Neutrophil (primary cell): Measurements from ENCODE around the gene PDE6B.

ENCODE experiments used
- H3K27ac ChIP-seq: fragments of 200-600 bp; sonication (generic); 2 replicates; pipeline ENCODE4 v1.5.1; 2016; ENCODE audit warnings: mild to moderate bottlenecking, moderate library complexity
- H3K27me3 ChIP-seq: fragments of 200-600 bp; sonication (generic); 2 replicates; pipeline ENCODE4 v1.6.0; 2016; ENCODE audit warnings: mild to moderate bottlenecking
- H3K36me3 ChIP-seq: fragments of 200-600 bp; sonication (generic); 2 replicates; pipeline ENCODE4 v1.5.1; 2017
- H3K4me1 ChIP-seq, 2 experiments: fragments of 200-600 bp in 1 of 2; sonication (generic) in 1 of 2; 1 replicate in 1 of 2; 2 replicates in 1 of 2; pipeline versions ENCODE4 v1.5.1 to v1.6.1; 2013 to 2016; ENCODE audit warnings: low read depth in 1 of 2, low read length in 1 of 2, mild to moderate bottlenecking in 1 of 2, moderate library complexity in 1 of 2; ENCODE audit not compliant: control insufficient read depth in 1 of 2, insufficient read depth in 1 of 2
- H3K4me3 ChIP-seq, 2 experiments: fragments of 200-600 bp in 1 of 2; sonication (generic) in 1 of 2; 1 replicate in 1 of 2; 2 replicates in 1 of 2; pipeline ENCODE4 v1.5.1; 2013 to 2016; ENCODE audit warnings: low read depth in 1 of 2, low read length in 1 of 2, mild to moderate bottlenecking in 1 of 2, moderate library complexity in 1 of 2
- H3K9me3 ChIP-seq: fragments of 200-600 bp; sonication (generic); 2 replicates; pipeline ENCODE4 v1.5.1; 2016
- TF ChIP-seq, protein P1 (sequence below): fragments of 200-600 bp; sonication (generic); IDR thresholded peaks from 2 replicates; pipeline ENCODE4 v1.5.1; 2016; ENCODE audit warnings: antibody characterized with exemption

Gene PDE6B

DNA sequence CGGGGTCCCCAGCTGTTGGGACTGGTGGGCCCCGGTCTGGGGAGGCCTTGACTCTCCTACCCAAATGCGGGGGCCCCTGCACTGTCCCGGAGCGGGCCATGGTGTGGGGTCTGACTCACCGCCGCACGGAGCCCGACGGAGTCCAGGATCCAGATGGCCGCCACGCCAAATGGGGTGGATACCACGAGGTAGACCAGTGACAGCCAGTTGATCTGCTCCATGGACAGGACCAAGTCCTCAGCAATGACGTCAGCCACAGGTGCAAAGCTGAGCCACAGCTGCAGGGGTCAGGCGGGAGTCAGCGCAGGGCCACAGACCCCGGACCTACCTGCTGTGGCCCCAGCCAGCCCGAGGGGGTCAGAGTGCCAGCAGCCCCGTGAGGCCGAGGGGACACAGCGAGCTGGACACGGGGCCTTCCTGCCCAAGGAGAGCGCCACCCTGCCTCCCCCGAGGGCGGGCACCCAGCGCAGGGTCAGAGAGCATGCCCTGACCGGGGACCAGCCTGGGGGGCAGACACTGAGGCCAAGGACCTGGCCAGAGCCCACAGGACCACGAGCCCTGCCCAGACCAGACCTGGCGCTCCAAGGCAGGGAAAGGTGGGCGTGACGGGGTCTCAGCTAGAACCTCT, 61.2 kb downstream of the PDE6B start:
- Histone ChIP-seq H3K27ac (peak overlapping the region; percentile 98), H3K4me1 (peaks cover 45 to 67% of the 10 kb centered on the region in 2 experiments), H3K27me3 (no peaks in the 10 kb centered on the region), H3K9me3 (no peaks in the 10 kb centered on the region), H3K4me3 (peak overlapping the region in 1 of 2 experiments; percentile 68), H3K36me3 (no peaks in the 10 kb centered on the region)
- TF ChIP-seq, protein P1, sequence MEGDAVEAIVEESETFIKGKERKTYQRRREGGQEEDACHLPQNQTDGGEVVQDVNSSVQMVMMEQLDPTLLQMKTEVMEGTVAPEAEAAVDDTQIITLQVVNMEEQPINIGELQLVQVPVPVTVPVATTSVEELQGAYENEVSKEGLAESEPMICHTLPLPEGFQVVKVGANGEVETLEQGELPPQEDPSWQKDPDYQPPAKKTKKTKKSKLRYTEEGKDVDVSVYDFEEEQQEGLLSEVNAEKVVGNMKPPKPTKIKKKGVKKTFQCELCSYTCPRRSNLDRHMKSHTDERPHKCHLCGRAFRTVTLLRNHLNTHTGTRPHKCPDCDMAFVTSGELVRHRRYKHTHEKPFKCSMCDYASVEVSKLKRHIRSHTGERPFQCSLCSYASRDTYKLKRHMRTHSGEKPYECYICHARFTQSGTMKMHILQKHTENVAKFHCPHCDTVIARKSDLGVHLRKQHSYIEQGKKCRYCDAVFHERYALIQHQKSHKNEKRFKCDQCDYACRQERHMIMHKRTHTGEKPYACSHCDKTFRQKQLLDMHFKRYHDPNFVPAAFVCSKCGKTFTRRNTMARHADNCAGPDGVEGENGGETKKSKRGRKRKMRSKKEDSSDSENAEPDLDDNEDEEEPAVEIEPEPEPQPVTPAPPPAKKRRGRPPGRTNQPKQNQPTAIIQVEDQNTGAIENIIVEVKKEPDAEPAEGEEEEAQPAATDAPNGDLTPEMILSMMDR = no peak

DNA sequence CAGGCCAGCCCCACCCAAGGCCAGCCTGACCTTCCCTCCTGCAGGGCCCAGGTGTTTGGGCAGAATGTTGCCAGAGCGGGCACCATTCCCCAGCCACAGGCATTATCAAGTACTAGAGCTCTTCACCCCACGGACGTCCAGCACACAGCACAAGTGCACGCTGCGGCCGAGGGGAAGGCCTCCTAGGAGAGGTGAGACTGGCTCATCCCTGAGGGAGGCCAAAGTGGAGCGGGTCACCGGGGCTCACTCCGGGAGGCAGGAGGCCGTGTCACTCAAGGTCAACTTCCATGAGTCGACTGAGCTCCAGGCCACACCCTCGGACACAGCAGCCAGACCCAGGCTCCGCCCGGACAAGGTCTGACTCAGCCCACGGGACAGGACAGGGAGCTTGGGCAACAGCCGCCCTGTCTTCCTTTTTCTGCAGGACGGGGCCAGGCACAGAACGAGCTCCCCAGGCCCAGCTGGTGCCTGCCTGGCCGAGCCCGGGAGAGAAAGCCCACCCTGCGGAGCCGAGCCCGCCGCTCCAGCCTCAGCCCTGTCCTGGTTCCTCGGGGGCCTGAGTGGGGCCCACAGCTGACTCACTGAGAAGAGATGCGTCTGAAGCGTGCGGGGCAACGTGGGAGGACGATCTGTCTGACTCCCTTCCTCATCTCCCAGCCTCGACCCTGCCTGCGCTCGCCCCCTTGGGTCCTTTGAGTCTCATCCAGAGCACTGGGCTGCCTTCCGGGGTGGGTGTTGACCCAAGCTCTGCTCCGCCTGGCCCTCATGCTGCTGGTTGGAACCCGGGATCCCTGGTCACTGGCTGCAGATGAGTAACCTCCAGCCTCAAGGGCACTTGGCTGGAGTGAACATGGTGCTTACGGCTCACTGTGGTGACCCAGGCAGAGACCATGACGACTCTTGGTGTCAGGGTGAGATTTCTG, 61.9 kb downstream of the PDE6B start:
- peak overlapping the region; percentile 61 to 68 for H3K4me3 ChIP-seq
- peaks cover 45 to 61% of the 10 kb centered on the region in 2 experiments for H3K4me1 ChIP-seq
- no peaks in the 10 kb centered on the region for H3K27me3 ChIP-seq
- TF ChIP-seq, protein P1 = no peak
- H3K36me3 ChIP-seq = no peaks in the 10 kb centered on the region
- H3K9me3 ChIP-seq = no peaks in the 10 kb centered on the region
- peak overlapping the region; percentile 98 for H3K27ac ChIP-seq

- Histone ChIP-seq H3K9me3 (no peaks in the 10 kb centered on the region), H3K27ac (peak overlapping the region; percentile 98), H3K36me3 (no peaks in the 10 kb centered on the region), H3K27me3 (no peaks in the 10 kb centered on the region), H3K4me1 (peaks cover 45 to 58% of the 10 kb centered on the region in 2 experiments), H3K4me3 (peak overlapping the region; percentile 61 to 68)
- TF ChIP-seq, protein P1 = no peak
Observed at GRCh38 chr4:687971-688853, 62.8 kb downstream of the PDE6B start.

GRCh38 chr4:688854-689681, 63.7 kb downstream of the PDE6B start, which contains the start of gene SLC49A3:
TSS of gene SLC49A3 (minus strand) at chr4:689151. CDS start at chr4:689127, 24 bp downstream.
- TF ChIP-seq, protein P1 = no peak
- peak within 1 kb of the TSS; percentile 98 for H3K27ac ChIP-seq
- H3K4me3 ChIP-seq = peak within 1 kb of the TSS; percentile 61 to 68
- no peaks in the 10 kb centered on the region for H3K36me3 ChIP-seq
- peaks cover 49 to 55% of the 10 kb centered on the region in 2 experiments for H3K4me1 ChIP-seq
- no peaks in the 10 kb centered on the region for H3K27me3 ChIP-seq
- no peaks in the 10 kb centered on the region for H3K9me3 ChIP-seq
